ENCODE measurements around the gene TIGD1.
A peak's percentile ranks its signal among the peaks of the same experiment; 100 is the strongest.

The TIGD1 gene

DNA sequence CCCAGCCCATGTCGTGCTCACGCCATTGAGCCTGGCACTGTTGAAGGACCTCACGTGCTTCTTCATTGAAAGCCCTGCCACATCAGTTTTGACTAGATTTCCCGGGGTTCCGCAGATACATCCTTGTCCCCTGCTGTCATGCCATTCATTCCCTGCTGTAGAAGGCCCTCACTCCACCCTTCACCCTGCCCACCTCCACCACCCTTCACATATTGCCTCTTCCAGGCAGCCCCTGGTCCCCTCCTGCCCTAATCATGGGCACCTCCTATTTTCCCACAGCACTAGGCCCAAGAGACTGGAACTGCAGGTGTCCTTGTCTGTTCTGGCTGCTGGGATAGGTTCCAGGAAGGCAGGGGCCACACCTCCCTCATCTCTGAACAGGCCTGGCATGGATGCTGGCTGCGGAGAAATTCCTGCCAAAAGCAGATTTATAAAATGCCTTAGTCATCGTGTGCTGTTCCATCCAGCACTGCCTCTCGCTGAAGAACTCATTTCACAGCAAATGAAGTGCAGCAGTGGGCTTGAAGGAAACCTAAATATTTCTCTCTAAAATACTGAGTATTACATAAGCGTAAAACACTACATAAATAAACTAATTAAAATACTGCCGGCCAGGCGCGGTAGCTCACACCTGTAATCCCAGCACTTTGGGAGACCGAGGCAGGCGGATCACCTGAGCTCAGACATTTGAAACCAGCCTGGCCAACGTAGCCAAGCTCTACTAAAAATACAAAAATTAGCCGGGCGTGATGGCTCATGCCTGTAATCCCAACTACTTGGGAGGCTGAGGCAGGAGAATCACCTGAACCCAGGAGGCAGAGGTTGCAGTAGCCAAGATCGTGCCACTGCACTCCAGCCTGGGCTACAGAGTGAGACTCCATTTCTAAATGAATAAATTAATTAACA is 38.6 kb upstream of the TIGD1 start:
- DNase-seq: peak; percentile 66
- TF ChIP-seq, protein P1, sequence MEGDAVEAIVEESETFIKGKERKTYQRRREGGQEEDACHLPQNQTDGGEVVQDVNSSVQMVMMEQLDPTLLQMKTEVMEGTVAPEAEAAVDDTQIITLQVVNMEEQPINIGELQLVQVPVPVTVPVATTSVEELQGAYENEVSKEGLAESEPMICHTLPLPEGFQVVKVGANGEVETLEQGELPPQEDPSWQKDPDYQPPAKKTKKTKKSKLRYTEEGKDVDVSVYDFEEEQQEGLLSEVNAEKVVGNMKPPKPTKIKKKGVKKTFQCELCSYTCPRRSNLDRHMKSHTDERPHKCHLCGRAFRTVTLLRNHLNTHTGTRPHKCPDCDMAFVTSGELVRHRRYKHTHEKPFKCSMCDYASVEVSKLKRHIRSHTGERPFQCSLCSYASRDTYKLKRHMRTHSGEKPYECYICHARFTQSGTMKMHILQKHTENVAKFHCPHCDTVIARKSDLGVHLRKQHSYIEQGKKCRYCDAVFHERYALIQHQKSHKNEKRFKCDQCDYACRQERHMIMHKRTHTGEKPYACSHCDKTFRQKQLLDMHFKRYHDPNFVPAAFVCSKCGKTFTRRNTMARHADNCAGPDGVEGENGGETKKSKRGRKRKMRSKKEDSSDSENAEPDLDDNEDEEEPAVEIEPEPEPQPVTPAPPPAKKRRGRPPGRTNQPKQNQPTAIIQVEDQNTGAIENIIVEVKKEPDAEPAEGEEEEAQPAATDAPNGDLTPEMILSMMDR (IDR thresholded peaks at IDR 0.05; ENCODE audit: low read depth, low read length): no peak
- Histone ChIP-seq H3K36me3 (no peaks in the 10 kb centered on the region; the same call in 1 of the 2 replicates), H3K9me3 (no peaks in the 10 kb centered on the region), H3K4me3 (ENCODE audit: low read depth, low read length) (no peak overlapping the region), H3K4me1 (peaks cover 9% of the 10 kb centered on the region; the same call in 1 of the 2 replicates), H3K27me3 (no peaks in the 10 kb centered on the region)

DNA sequence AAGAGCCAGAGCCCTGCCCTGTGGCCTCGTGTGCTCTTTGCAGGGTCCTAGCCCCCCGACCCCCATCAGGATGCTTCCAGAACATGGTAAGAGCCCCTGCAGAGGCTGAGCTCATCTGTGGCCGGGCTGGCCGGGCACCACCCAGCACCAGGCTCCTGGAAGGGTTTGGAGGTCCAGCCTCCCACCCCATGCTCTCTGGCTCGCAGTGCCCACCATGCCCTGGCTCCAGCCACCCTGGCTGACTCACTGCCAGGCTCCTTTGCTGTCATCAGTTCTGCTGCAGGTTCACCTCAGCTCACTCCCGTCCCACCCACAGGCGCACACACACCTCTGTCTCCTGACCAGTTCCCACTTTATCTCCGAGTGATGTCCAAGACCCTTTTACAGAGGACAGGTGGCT is 37.7 kb upstream of the TIGD1 start:
- TF ChIP-seq, protein P1 (IDR thresholded peaks at IDR 0.05; ENCODE audit: low read depth, low read length): no peak
- DNase-seq: no peak

DNA sequence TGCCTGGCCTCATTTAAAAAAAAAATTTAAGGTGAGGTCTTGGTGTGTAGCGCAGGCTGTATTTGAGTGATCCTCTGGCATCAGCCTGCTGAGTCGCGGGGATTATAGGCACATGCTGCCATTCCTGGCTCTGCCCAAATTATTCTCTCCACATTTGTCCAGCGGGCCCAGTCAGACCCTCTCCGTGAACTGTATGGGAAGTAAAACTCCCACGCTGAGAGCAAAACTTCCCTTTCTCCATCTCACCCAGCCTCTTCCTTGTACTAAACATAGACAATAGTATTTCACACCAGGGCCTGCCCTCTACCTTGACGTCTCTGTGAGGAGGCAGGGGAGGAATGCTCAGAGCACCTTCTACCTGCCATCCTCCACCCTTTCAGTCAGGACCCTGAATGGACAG is 37.2 kb upstream of the TIGD1 start:
- Histone ChIP-seq H3K9me3 (no peaks in the 10 kb centered on the region), H3K27me3 (no peaks in the 10 kb centered on the region), H3K36me3 (no peaks in the 10 kb centered on the region; the same call in 1 of the 2 replicates), H3K4me3 (ENCODE audit: low read depth, low read length) (no peak overlapping the region), H3K4me1 (peaks cover 9% of the 10 kb centered on the region; the same call in 1 of the 2 replicates)
- TF ChIP-seq, protein P1 (IDR thresholded peaks at IDR 0.05; ENCODE audit: low read depth, low read length): no peak
- DNase-seq: no peak

More for the DNA sequence above, 37.7 kb upstream of the TIGD1 start:
- Histone ChIP-seq H3K27me3 (no peaks in the 10 kb centered on the region), H3K9me3 (no peaks in the 10 kb centered on the region), H3K36me3 (no peaks in the 10 kb centered on the region; the same call in 1 of the 2 replicates), H3K4me3 (ENCODE audit: low read depth, low read length) (no peak overlapping the region), H3K4me1 (peaks cover 9% of the 10 kb centered on the region; the same call in 1 of the 2 replicates)

DNA sequence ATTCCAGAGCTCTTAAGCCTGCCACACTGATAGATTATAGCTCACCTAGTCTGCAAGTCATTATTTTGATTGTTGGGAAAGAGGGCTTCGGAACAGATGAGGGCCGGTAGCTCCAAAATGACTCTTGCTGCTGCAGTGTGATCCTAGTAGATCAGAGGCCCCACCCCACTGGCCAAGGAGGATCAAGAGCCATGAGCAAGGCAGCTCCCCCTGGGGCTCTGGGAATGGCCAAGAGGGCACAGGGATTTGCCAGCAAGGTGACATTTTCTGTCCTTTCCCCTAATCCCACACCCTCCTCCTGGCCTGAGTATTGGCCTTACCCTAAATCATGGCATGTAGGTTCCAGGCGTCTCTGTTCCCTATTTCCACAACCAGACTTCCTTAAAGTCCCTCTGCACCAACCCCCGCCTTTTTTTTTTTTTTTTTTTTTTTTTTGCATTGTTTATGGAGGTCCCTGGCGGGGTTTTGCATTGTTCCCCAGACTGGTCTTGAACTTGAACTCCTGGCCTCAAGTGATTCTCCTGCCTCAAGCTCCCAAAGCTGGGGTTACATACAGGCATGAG is 36.7 kb upstream of the TIGD1 start:
- no peak for DNase-seq
- Histone ChIP-seq H3K36me3 (no peaks in the 10 kb centered on the region; the same call in 1 of the 2 replicates), H3K27me3 (no peaks in the 10 kb centered on the region), H3K4me3 (ENCODE audit: low read depth, low read length) (no peak overlapping the region), H3K9me3 (no peaks in the 10 kb centered on the region), H3K4me1 (peaks cover 9% of the 10 kb centered on the region; the same call in 1 of the 2 replicates)
- TF ChIP-seq, protein P1 (IDR thresholded peaks at IDR 0.05; ENCODE audit: low read depth, low read length): no peak

DNA sequence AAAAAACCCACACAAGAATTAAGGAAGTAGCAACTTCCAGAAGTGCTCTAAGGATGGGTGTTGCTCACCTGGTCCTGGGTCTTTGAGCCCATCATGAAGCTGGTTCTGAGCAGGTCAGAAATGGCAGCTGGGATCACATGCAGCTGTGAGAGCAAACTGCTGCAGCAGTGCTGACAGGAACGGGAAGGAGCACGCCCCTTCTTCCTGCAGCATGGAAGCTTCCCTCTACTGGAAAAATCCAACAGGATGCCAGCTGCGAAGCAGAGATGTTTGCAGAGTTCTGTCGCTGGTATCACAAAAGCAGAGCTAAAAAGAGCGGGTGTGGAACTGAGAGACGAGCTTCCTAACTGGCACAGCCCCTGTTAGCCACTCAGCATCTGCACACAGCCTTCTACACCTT is 33.9 kb upstream of the TIGD1 start:
- Histone ChIP-seq H3K4me1 (peaks cover 8% of the 10 kb centered on the region; the same call in 1 of the 2 replicates), H3K36me3 (no peaks in the 10 kb centered on the region; the same call in 1 of the 2 replicates), H3K4me3 (ENCODE audit: low read depth, low read length) (no peak overlapping the region), H3K9me3 (no peaks in the 10 kb centered on the region), H3K27me3 (no peaks in the 10 kb centered on the region)
- TF ChIP-seq, protein P1 (IDR thresholded peaks at IDR 0.05; ENCODE audit: low read depth, low read length): no peak
- DNase-seq: no peak
